H9 (cell line): ENCODE measurements around the gene CERS4. TPM values are rescaled to one million over a fixed set of nuclear protein-coding genes. Genes with fewer than 3 reads are reported as not detected.

ENCODE experiments used
- DNase-seq: peaks from one replicate; pipeline ENCODE4 v3.0.0-alpha.2; 2017
- H2AFZ ChIP-seq: one replicate; pipeline ENCODE4 v1.6.1; 2013; ENCODE audit warnings: mild to moderate bottlenecking, low read length, control low read depth, moderate library complexity
- H2AK5ac ChIP-seq: 2 replicates; pipeline ENCODE4 v1.6.1; 2013; ENCODE audit warnings: low read length, control low read depth, mixed read lengths; ENCODE audit not compliant: insufficient read length
- H2BK120ac ChIP-seq: one replicate; pipeline ENCODE4 v1.6.1; 2013; ENCODE audit warnings: low read depth, mild to moderate bottlenecking, low read length, control low read depth, inconsistent platforms; ENCODE audit not compliant: poor library complexity, severe bottlenecking
- H2BK12ac ChIP-seq: 2 replicates; pipeline ENCODE4 v1.6.1; 2013; ENCODE audit warnings: low read length, control low read depth, mixed read lengths, low read depth; ENCODE audit not compliant: insufficient read length
- H2BK15ac ChIP-seq: 2 replicates; pipeline ENCODE4 v1.6.1; 2013; ENCODE audit warnings: low read depth, low read length, control low read depth
- H2BK20ac ChIP-seq: one replicate; pipeline ENCODE4 v1.6.1; 2013; ENCODE audit warnings: low read depth, mild to moderate bottlenecking, low read length, control low read depth, inconsistent platforms; ENCODE audit not compliant: poor library complexity, severe bottlenecking
- H2BK5ac ChIP-seq: 2 replicates; pipeline ENCODE4 v1.6.1; 2013; ENCODE audit warnings: low read length, control low read depth, mixed read lengths; ENCODE audit not compliant: insufficient read length
- H3K14ac ChIP-seq: 2 replicates; pipeline ENCODE4 v1.6.1; 2013; ENCODE audit warnings: low read length, control low read depth; ENCODE audit not compliant: insufficient read depth
- H3K18ac ChIP-seq: 2 replicates; pipeline ENCODE4 v1.6.1; 2013; ENCODE audit warnings: low read depth, mild to moderate bottlenecking, mixed read lengths, low read length, control low read depth; ENCODE audit not compliant: insufficient read length
- H3K23ac ChIP-seq: 2 replicates; pipeline ENCODE4 v1.6.1; 2013; ENCODE audit warnings: low read length, control low read depth, mixed read lengths, low read depth; ENCODE audit not compliant: insufficient read length
- H3K23me2 ChIP-seq: 2 replicates; pipeline ENCODE4 v1.6.1; 2013; ENCODE audit warnings: low read depth, mild to moderate bottlenecking, mixed read lengths, low read length, control low read depth; ENCODE audit not compliant: insufficient read length, poor library complexity, severe bottlenecking
- H3K27ac ChIP-seq: 2 replicates; pipeline ENCODE4 v1.5.1; 2013; ENCODE audit warnings: low read length, control low read depth, mixed read lengths, low read depth; ENCODE audit not compliant: insufficient read length
- H3K27me3 ChIP-seq: 2 replicates; pipeline ENCODE4 v1.6.1; 2013; ENCODE audit warnings: low read length, control low read depth, inconsistent platforms; ENCODE audit not compliant: insufficient read depth
- H3K4ac ChIP-seq: 2 replicates; pipeline ENCODE4 v1.6.1; 2013; ENCODE audit warnings: low read depth, mild to moderate bottlenecking, control low read depth, inconsistent platforms, low read length, moderate library complexity
- H3K4me1 ChIP-seq: 2 replicates; pipeline ENCODE4 v1.6.1; 2013; ENCODE audit warnings: low read length, control low read depth, inconsistent platforms; ENCODE audit not compliant: insufficient read depth
- H3K4me2 ChIP-seq: 2 replicates; pipeline ENCODE4 v1.6.1; 2013; ENCODE audit warnings: low read length, control low read depth, mixed read lengths; ENCODE audit not compliant: insufficient read length, insufficient read depth
- H3K56ac ChIP-seq: 2 replicates; pipeline ENCODE4 v1.6.1; 2013; ENCODE audit warnings: low read depth, mild to moderate bottlenecking, mixed read lengths, low read length, control low read depth; ENCODE audit not compliant: insufficient read length
- H3K79me1 ChIP-seq: 2 replicates; pipeline ENCODE4 v1.6.1; 2013; ENCODE audit warnings: low read depth, mild to moderate bottlenecking, moderate library complexity, low read length, control low read depth, inconsistent platforms; ENCODE audit not compliant: insufficient read depth, poor library complexity, severe bottlenecking
- H3K79me2 ChIP-seq: 2 replicates; pipeline ENCODE4 v1.6.1; 2013; ENCODE audit warnings: low read length, control low read depth, inconsistent platforms; ENCODE audit not compliant: insufficient read depth
- H3K9ac ChIP-seq: 2 replicates; pipeline ENCODE4 v1.6.1; 2013; ENCODE audit warnings: low read length, control low read depth, mixed read lengths; ENCODE audit not compliant: insufficient read length; ENCODE audit errors: extremely low read depth
- H3K9me3 ChIP-seq: one replicate; pipeline ENCODE4 v1.6.1; 2013; ENCODE audit warnings: low read depth, low read length, inconsistent platforms; ENCODE audit not compliant: control insufficient read depth
- H3T11ph ChIP-seq: one replicate; pipeline ENCODE4 v1.6.1; 2013; ENCODE audit warnings: mild to moderate bottlenecking, low read length, control low read depth, inconsistent platforms
- H4K20me1 ChIP-seq: one replicate; pipeline ENCODE4 v1.6.1; 2013; ENCODE audit not compliant: control insufficient read depth, insufficient read length, insufficient read depth
- H4K5ac ChIP-seq: 2 replicates; pipeline ENCODE4 v1.6.1; 2013; ENCODE audit warnings: low read depth, mild to moderate bottlenecking, mixed read lengths, low read length, control low read depth; ENCODE audit not compliant: insufficient read length
- H4K8ac ChIP-seq: replicated peaks from 2 replicates; pipeline ENCODE4 v1.6.1; 2013; ENCODE audit warnings: low read length, control low read depth, mixed read lengths, low read depth; ENCODE audit not compliant: insufficient read length
- H4K91ac ChIP-seq: 2 replicates; pipeline ENCODE4 v1.6.1; 2013; ENCODE audit warnings: low read depth, mild to moderate bottlenecking, moderate library complexity, mixed read lengths, low read length, control low read depth; ENCODE audit not compliant: insufficient read length
- H3K27ac Mint-ChIP-seq, 3 experiments: 2 replicates in 2 of 3; 3 replicates in 1 of 3; pipeline ENCODE4 v1.8.0; 2020 to 2021; ENCODE audit warnings: mixed read lengths in 3 of 3, mild to moderate bottlenecking in 1 of 3, moderate library complexity in 1 of 3
- H3K27me3 Mint-ChIP-seq: 2 replicates; pipeline ENCODE4 v1.8.0; 2021; ENCODE audit warnings: low read depth, mild to moderate bottlenecking, moderate library complexity, mixed read lengths
- H3K36me3 Mint-ChIP-seq, 3 experiments: 2 replicates in 2 of 3; 3 replicates in 1 of 3; pipeline ENCODE4 v1.8.0; 2020 to 2021; ENCODE audit warnings: low read depth in 3 of 3, mixed read lengths in 3 of 3; ENCODE audit not compliant: insufficient read depth in 1 of 3
- H3K4me1 Mint-ChIP-seq, 2 experiments: 2 replicates each; pipeline ENCODE4 v1.8.0; 2020; ENCODE audit warnings: mixed read lengths in 2 of 2
- H3K4me3 Mint-ChIP-seq, 2 experiments: 2 replicates in 1 of 2; 3 replicates in 1 of 2; pipeline ENCODE4 v1.8.0; 2020 to 2021; ENCODE audit warnings: mild to moderate bottlenecking in 2 of 2, mixed read lengths in 2 of 2, moderate library complexity in 1 of 2
- H3K9me3 Mint-ChIP-seq, 2 experiments: 2 replicates in 1 of 2; 3 replicates in 1 of 2; pipeline ENCODE4 v1.8.0; 2020; ENCODE audit warnings: mild to moderate bottlenecking in 2 of 2, mixed read lengths in 2 of 2, moderate library complexity in 1 of 2
- WGBS: extraction: QIAGEN DNeasy Blood & Tissue Kit; methylation state at CpG from one replicate; pipeline ENCODE4 v1.1.7; 2013; ENCODE audit warnings: missing lambda C conversion rate, low lambda C conversion rate, mixed read lengths; ENCODE audit not compliant: insufficient read length; ENCODE audit errors: extremely low coverage; 5-methylcytosine and 5-hydroxymethylcytosine counted together
- total RNA-seq: library from RNA; stranded (reverse); gene quantifications from 2 replicates; pipeline ENCODE4 v1.2.1, GENCODE V29; 2021
- TF ChIP-seq, protein P1 (sequence below): fragments of 200-600 bp; sonication (generic); conservative IDR thresholded peaks from 3 replicates; pipeline ENCODE4 v1.8.0; 2021; ENCODE audit warnings: antibody characterized with exemption, mild to moderate bottlenecking

CERS4 gene
- total RNA-seq, 1 experiment from 2014 or later = 62.6 TPM

DNA sequence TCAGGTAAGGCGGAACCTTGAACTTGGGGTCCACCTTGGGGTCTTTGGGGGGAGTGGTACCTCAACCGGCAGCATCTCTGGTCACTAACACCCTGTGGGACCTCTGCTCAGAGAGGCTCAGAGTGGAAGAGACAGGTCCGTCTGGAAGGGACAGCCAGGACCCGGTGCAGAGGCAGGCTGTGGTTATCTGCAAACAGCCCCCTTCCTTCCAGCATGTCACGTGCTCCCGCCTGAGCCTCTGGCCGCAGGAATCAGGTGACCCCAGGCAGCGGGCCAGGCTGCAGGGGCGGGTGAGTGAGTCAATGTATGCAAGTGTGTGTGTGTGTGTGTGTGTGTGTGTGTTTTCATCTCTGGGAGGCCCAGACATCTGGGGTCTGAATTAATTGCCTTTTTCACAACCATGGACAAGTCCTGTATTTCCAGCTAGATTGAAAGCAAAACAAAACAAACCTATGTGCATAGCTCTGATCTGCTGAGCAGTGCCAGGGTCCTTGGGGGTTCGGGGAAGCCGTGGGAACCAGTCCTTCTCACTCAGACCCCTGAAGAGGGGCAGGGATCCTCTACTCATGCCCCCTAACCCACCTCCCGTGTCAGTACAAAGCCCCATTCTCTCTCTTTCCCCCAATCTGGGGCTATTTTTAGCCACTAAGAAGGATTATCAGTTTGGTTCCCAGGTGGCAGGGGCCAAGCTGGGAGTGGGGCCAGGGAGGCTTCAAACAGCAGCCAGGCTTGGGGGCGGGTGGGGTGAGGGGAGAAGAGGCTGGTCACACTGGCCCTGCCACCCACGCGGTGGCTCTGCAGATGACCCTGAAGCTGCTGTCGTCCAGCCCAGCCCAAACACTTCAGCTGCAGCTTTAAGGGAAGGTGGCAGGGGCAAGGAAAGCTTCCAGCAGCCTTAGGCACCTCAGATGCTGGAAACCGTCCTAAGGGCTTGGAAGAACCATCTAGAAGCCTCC lies 31.4 kb downstream of the CERS4 start:
- Mint-ChIP-seq H3K27me3 (0 out of 2 replicates have a peak, but pooled peaks cover 2% of the 10 kb centered on the region), H3K4me1 (peaks cover 23 to 29% of the 10 kb centered on the region in 2 experiments), H3K4me3 (peak overlapping the region in 1 of 2 experiments; percentile 57; a peak in 2 of 5 replicates), H3K9me3 (peaks cover 6 to 15% of the 10 kb centered on the region in 2 experiments; a peak in 4 of 5 replicates), H3K27ac (peak overlapping the region; percentile 47 to 94 (median 90)), H3K36me3 (peaks cover 31 to 35% (median 34%) of the 10 kb centered on the region in 3 experiments)
- WGBS = no CpG with 5 or more reads among the region's 17 CpGs
- no peak overlapping the region for H2BK120ac ChIP-seq
- no peak overlapping the region for H4K91ac ChIP-seq
- no peak overlapping the region for H2BK5ac ChIP-seq
- TF ChIP-seq, protein P1, sequence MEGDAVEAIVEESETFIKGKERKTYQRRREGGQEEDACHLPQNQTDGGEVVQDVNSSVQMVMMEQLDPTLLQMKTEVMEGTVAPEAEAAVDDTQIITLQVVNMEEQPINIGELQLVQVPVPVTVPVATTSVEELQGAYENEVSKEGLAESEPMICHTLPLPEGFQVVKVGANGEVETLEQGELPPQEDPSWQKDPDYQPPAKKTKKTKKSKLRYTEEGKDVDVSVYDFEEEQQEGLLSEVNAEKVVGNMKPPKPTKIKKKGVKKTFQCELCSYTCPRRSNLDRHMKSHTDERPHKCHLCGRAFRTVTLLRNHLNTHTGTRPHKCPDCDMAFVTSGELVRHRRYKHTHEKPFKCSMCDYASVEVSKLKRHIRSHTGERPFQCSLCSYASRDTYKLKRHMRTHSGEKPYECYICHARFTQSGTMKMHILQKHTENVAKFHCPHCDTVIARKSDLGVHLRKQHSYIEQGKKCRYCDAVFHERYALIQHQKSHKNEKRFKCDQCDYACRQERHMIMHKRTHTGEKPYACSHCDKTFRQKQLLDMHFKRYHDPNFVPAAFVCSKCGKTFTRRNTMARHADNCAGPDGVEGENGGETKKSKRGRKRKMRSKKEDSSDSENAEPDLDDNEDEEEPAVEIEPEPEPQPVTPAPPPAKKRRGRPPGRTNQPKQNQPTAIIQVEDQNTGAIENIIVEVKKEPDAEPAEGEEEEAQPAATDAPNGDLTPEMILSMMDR = no peak
- H2BK12ac ChIP-seq = no peak overlapping the region
- H3K4me1 ChIP-seq = peaks cover 9% of the 10 kb centered on the region; the same call in 1 of the 2 replicates
- no peaks in the 10 kb centered on the region for H4K20me1 ChIP-seq
- DNase-seq = peak; percentile 81
- H3T11ph ChIP-seq = no peak overlapping the region
- no peaks in the 10 kb centered on the region for H3K27me3 ChIP-seq
- H3K56ac ChIP-seq = no peak overlapping the region
- H3K4ac ChIP-seq = no peak overlapping the region
- H2AK5ac ChIP-seq = peak overlapping the region; percentile 6
- H3K27ac ChIP-seq = peak overlapping the region; percentile 51
- H2BK20ac ChIP-seq = no peak overlapping the region
- peak overlapping the region; percentile 4 for H3K4me2 ChIP-seq
- no peaks in the 10 kb centered on the region for H3K23me2 ChIP-seq
- no peak overlapping the region for H2AFZ ChIP-seq
- no peak overlapping the region for H3K23ac ChIP-seq
- H3K14ac ChIP-seq = peak overlapping the region; percentile 48; the same call in 1 of the 2 replicates
- no peaks in the 10 kb centered on the region for H3K79me1 ChIP-seq
- peaks cover 5% of the 10 kb centered on the region for H3K9me3 ChIP-seq
- H3K18ac ChIP-seq = no peak overlapping the region
- no peak overlapping the region for H2BK15ac ChIP-seq
- peak overlapping the region; percentile 41 for H4K5ac ChIP-seq
- no peaks in the 10 kb centered on the region; the same call in 1 of the 2 replicates for H3K79me2 ChIP-seq
- H4K8ac ChIP-seq = no peak overlapping the region
- H3K9ac ChIP-seq = no peak overlapping the region
